ENCODE data around the gene RNF225.
A peak's percentile ranks its signal among the peaks of the same experiment; 100 is the strongest.

Gene RNF225

DNA sequence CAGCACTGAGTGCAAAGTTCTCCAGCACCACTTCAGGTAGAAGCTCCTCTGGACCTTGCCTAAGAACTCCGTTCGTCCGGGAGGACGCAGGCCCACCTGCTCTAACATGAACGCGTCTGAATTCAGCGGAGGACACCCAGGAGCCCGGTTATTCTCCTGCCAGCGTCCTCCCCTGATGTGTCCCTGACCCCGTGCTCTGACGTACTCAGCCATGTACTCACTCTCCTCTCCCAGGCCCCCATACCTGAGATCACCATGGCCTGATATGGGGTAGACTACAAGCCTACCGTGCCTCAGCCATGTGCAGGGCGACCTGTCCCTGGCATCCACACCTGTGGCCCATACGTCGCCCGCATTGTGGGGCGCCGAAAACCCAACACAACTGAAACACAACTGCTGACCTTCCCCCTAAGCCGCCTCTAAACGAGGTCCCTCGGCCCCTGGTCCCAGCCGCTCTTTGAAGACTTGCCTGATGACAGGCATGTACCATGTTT, 12.2 kb downstream of the RNF225 start:
- peak overlapping the region; percentile 93 for H3K4me3 ChIP-seq (ENCODE audit: low read length)
- DNase-seq (ENCODE audit: low read depth) = no peak
- TF ChIP-seq, protein P1, sequence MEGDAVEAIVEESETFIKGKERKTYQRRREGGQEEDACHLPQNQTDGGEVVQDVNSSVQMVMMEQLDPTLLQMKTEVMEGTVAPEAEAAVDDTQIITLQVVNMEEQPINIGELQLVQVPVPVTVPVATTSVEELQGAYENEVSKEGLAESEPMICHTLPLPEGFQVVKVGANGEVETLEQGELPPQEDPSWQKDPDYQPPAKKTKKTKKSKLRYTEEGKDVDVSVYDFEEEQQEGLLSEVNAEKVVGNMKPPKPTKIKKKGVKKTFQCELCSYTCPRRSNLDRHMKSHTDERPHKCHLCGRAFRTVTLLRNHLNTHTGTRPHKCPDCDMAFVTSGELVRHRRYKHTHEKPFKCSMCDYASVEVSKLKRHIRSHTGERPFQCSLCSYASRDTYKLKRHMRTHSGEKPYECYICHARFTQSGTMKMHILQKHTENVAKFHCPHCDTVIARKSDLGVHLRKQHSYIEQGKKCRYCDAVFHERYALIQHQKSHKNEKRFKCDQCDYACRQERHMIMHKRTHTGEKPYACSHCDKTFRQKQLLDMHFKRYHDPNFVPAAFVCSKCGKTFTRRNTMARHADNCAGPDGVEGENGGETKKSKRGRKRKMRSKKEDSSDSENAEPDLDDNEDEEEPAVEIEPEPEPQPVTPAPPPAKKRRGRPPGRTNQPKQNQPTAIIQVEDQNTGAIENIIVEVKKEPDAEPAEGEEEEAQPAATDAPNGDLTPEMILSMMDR (conservative IDR thresholded peaks at IDR 0.05; ENCODE audit: low read length) = no peak

DNA sequence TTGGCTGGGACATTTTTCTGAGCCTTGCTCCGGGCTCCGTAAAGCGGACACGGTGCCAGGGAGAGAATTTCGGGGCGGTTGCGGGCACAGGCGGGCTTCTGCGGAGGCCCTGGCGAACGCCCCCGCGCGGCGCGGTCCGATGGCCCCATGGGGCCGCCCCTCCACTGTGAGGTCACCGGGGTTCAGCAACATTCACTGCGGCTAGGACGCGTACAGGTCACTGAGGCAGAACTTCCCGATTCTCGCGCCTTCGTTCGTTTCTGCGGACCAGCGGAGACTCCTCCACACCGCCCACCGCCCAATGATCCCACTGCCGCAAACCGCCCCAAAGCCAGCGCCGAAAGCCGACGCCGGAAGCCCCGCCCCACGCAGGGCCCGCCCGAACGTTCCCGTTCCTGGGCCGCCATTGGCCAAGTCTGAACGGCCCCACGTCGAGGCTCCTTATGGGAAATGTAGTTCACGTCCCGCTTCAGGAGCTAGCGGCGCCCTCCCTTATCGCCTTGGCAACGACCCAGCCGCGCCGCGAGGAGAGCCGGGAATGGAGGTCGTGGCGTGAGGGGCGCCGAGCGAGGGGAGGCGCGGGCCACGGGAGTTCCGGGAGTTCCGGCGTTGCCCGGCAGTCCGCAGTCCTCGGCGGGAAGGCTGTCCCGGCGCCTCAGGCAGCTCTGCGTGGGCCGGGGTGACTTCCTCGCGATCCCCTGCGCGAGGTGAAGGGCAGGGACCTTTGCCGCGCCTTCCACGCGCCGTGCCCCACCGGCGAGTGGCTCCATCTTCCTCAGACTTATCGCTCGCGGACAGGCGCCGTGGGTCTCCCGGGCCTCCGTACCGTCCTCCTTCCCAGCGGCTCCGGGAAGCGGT, 12.9 kb downstream of the RNF225 start, which contains the start of gene ZNF584:
Gene ZNF584 (plus strand): TSS at position 498 of the 858 bp plus-strand sequence. CDS start 499 bp downstream, outside the sequence.
- peak; percentile 87 for DNase-seq (ENCODE audit: low read depth)
- TF ChIP-seq, protein P1 (conservative IDR thresholded peaks at IDR 0.05; ENCODE audit: low read length) = peak; percentile 19
- H3K4me3 ChIP-seq (ENCODE audit: low read length) = peak within 1 kb of the TSS; percentile 93

DNA sequence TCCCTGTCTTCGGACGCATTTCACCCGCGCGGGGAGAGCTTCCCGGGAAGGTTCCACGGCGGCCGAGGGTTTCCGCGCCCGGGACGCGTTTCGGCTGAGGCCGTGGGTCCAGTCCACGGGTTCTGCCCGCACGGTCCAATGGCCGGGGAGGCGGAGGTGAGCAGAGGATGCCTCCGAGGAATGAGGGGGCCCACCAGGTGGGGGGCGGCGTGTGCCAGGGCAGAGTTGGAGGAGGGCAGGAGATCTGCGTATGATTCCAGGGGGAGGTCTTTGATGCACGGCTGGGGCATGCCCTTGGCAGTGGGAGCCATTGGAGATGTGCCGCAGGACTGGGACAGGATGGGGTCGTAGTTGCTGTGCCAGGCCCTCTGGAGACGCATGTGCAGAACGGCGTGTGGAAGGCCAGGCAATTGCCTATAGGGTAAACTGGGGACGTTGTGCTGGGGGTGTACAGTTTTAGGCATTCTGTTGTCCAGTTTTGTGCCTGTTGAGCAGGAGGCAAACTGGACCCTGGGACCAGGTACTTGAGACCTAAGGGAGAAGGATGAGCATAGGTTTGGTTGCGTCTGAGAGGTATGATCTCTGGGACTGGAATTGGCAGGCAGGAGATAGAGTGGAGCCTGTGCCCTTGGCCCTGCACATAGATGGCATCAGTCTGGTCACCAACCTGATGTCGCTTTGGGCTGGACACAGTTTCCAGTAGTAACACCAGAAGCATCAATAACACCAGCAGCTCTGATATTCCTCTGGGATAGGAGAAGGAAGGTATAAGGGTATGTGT, 13.7 kb downstream of the RNF225 start:
- no peak for DNase-seq (ENCODE audit: low read depth)
- TF ChIP-seq, protein P1 (conservative IDR thresholded peaks at IDR 0.05; ENCODE audit: low read length) = peak; percentile 3; the same call in 1 of the 2 replicates

DNA sequence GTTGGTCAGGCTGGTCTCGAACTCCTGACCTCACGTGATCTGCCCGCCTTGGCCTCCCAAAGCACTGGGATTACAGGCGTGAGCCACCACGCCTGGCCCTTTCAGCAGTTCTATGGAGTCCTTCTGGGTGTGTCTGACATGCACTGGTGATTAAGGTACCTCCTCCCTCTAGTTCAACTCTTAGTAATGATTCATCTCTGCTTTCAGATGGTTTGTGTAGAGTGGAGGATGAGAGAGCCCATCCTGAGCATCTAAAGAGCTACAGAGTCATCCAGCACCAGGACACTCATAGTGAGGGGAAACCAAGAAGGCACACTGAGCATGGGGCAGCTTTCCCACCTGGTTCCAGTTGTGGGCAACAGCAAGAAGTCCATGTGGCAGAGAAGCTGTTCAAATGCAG, 21.1 kb downstream of the RNF225 start:
- H3K4me3 ChIP-seq (ENCODE audit: low read length) = no peak overlapping the region
- DNase-seq (ENCODE audit: low read depth) = no peak
- TF ChIP-seq, protein P1 (conservative IDR thresholded peaks at IDR 0.05; ENCODE audit: low read length) = no peak

More for the DNA sequence above, 13.7 kb downstream of the RNF225 start:
- H3K4me3 ChIP-seq (ENCODE audit: low read length) = peak overlapping the region; percentile 93

DNA sequence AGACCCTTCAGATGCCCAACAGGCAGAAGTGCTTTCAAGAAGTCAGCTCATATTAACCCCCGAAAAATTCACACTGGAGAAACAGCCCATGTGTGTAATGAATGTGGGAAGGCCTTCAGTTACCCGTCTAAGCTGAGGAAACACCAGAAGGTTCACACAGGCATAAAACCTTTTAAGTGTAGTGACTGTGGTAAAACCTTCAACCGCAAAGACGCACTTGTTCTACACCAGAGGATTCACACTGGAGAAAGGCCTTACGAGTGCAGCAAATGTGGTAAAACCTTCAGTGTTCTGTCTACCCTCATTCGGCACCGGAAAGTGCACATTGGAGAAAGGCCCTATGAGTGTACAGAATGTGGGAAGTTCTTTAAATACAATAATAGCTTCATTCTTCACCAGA, 21.6 kb downstream of the RNF225 start:
- TF ChIP-seq, protein P1 (conservative IDR thresholded peaks at IDR 0.05; ENCODE audit: low read length) = no peak
- H3K4me3 ChIP-seq (ENCODE audit: low read length) = no peak overlapping the region
- no peak for DNase-seq (ENCODE audit: low read depth)

DNA sequence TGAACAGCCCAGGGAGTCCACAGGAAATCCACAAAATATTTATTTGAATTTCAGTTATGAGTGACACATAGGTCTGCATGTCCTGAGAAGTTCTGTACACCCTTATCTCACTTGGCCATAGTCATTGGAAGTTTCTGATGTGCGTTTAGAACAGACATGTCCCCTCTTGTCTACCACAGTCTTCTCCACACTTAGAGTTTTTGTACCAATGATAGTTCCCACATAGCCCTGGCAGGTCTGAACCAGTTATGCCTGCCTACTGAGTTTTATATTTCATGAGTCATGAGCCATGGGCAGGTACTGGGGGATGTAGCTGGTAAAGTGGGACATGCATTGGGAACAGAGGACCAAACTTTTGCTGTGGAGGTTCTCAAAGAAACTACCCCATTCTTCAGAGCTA, 33.2 kb downstream of the RNF225 start:
- H3K4me3 ChIP-seq (ENCODE audit: low read length) = no peak overlapping the region
- TF ChIP-seq, protein P1 (conservative IDR thresholded peaks at IDR 0.05; ENCODE audit: low read length) = no peak
- no peak for DNase-seq (ENCODE audit: low read depth)

All from AG10803 (cell line).